HepG2 (cell line): ENCODE results near the gene MVK. TPM values are rescaled to one million over a fixed set of nuclear protein-coding genes. Genes with fewer than 3 reads are reported as not detected.

ENCODE experiments used
- ATAC-seq: fragments of 200-7000 bp; cut with Tn5 transposase; 3 replicates; pipeline ENCODE4 v1.9.1; 2020; ENCODE audit warnings: mild to moderate bottlenecking, moderate library complexity
- BruUV-seq: library from RNA; stranded (reverse); fragments of 400-500 nt; replicated peaks from 2 replicates; lab custom pipeline; 2021; lab: Mats Ljungman, UMichigan
- CTCF ChIA-PET: fragments of 300-600 bp; formaldehyde crosslinking; extraction: SDS; loops from one replicate; lab custom pipeline; 2021; ENCODE audit warnings: low total read pairs, inconsistent platforms, low intra/inter-chr PET ratio; lab: Yijun Ruan, JAX
- POLR2A ChIA-PET: fragments of 350-600 bp; sonication (Branson Sonifier 250); formaldehyde crosslinking; loops from one replicate; lab custom pipeline; 2020; ENCODE audit warnings: antibody characterized with exemption, inconsistent platforms; lab: Yijun Ruan, JAX
- DNase-seq: peaks from one replicate; pipeline ENCODE4 v3.0.0-alpha.2; 2015; ENCODE audit warnings: low spot score
- FAIRE-seq: peaks from 3 replicates; lab custom pipeline; 2011; peaks lifted over from hg19 to GRCh38; lab: Jason Lieb, UNC
- H2AFZ ChIP-seq: one replicate; pipeline ENCODE4 v1.6.1; 2011; ENCODE audit warnings: low read length, inconsistent platforms
- H3K27ac ChIP-seq: fragments of 300-600 bp; 3 replicates; pipeline ENCODE4 v1.8.0; 2011; ENCODE audit warnings: mixed run types, mild to moderate bottlenecking, mixed read lengths, low read length, inconsistent platforms; ENCODE audit not compliant: insufficient read depth; ENCODE audit errors: extremely low read length
- H3K27me3 ChIP-seq, 2 experiments: fragments of 200-600 bp in 1 of 2; 2 replicates in 1 of 2; 3 replicates in 1 of 2; pipeline versions ENCODE4 v1.6.0 to v1.8.0; 2011; ENCODE audit warnings: low read length in 2 of 2, mild to moderate bottlenecking in 2 of 2, moderate library complexity in 2 of 2, inconsistent platforms in 1 of 2; ENCODE audit not compliant: insufficient read depth in 2 of 2, control insufficient read depth in 1 of 2
- H3K36me3 ChIP-seq, 2 experiments: fragments of 200-600 bp in 1 of 2; replicated peaks in 1 of 2; 2 replicates in 1 of 2; 3 replicates in 1 of 2; pipeline versions ENCODE4 v1.5.1 to v1.8.0; 2011; ENCODE audit warnings: low read length in 2 of 2, inconsistent platforms in 1 of 2; ENCODE audit not compliant: insufficient read depth in 2 of 2, control insufficient read depth in 1 of 2
- H3K4me1 ChIP-seq: 2 replicates; pipeline ENCODE4 v1.5.1; 2012; ENCODE audit warnings: low read length, inconsistent platforms; ENCODE audit not compliant: insufficient read depth
- H3K4me2 ChIP-seq: 2 replicates; pipeline ENCODE4 v1.6.0; 2011; ENCODE audit warnings: low read depth, low read length, inconsistent platforms
- H3K4me3 ChIP-seq, 3 experiments: fragments of 200-600 bp in 1 of 3; sonication (generic), shearing (Covaris generic) in 1 of 3; replicated peaks in 1 of 3; 2 replicates each; pipeline ENCODE4 v1.5.1; 2011 to 2016; ENCODE audit warnings: low read length in 3 of 3, inconsistent platforms in 2 of 3, low read depth in 2 of 3, mild to moderate bottlenecking in 2 of 3, control low read depth in 1 of 3, mixed read lengths in 1 of 3; ENCODE audit not compliant: insufficient read depth in 1 of 3
- H3K79me2 ChIP-seq: one replicate; pipeline ENCODE4 v1.6.1; 2011; ENCODE audit warnings: low read length, inconsistent platforms; ENCODE audit not compliant: insufficient read depth
- H3K9ac ChIP-seq: 2 replicates; pipeline ENCODE4 v1.6.0; 2011; ENCODE audit warnings: mild to moderate bottlenecking, low read depth, low read length, inconsistent platforms; ENCODE audit not compliant: insufficient read depth
- H3K9me3 ChIP-seq: 2 replicates; pipeline ENCODE4 v1.5.1; 2012; ENCODE audit warnings: mild to moderate bottlenecking, low read length
- H4K20me1 ChIP-seq: 2 replicates; pipeline ENCODE4 v1.6.0; 2011; ENCODE audit warnings: inconsistent platforms, mild to moderate bottlenecking, low read length, moderate library complexity; ENCODE audit not compliant: insufficient read depth
- IKZF1 ChIP-seq: fragments of 450-650 bp; IDR thresholded peaks from 2 replicates; pipeline ENCODE4 v1.7.1; 2016
- KDM2A ChIP-seq: sonication (generic); formaldehyde crosslinking; IDR thresholded peaks from 2 replicates; pipeline ENCODE4 v1.4.0; 2020; ENCODE audit warnings: low read depth, missing genetic modification reagents, borderline replicate concordance
- KLF6 ChIP-seq: IDR thresholded peaks from 2 replicates; pipeline ENCODE4 v1.8.0; 2016; ENCODE audit warnings: missing biosample characterization, missing genetic modification reagents
- POLR2G ChIP-seq: fragments of 200-400 bp; formaldehyde crosslinking; IDR thresholded peaks from 2 replicates; pipeline ENCODE4 v1.6.1; 2018; ENCODE audit warnings: mild to moderate bottlenecking, low read depth, low read length, moderate library complexity
- ZNF276 ChIP-seq: sonication (generic); formaldehyde crosslinking; IDR thresholded peaks from 2 replicates; pipeline ENCODE4 v1.4.0; 2020; ENCODE audit warnings: mild to moderate bottlenecking, low read depth, missing genetic modification reagents
- ZNF660 ChIP-seq: sonication (generic); formaldehyde crosslinking; IDR thresholded peaks from 2 replicates; pipeline ENCODE4 v1.5.1; 2020; ENCODE audit warnings: mild to moderate bottlenecking, low read depth, missing genetic modification reagents, borderline replicate concordance
- WGBS: methylation state at CpG from one replicate; pipeline ENCODE4 v1.1.6; 2017; ENCODE audit warnings: low lambda C conversion rate; 5-methylcytosine and 5-hydroxymethylcytosine counted together
- in situ Hi-C: cut with HindIII; loops from 2 replicates; pipeline ENCODE4 v1.10.0; 2017; ENCODE audit warnings: low pct_unique_long_range_greater_than_20kb; ENCODE audit not compliant: extremely low pct_ligation_motif_present
- intact Hi-C: fragments of 100-400 bp; cut with micrococcal nuclease; formaldehyde crosslinking; loops from one replicate; pipeline ENCODE4 v1.10.0; 2022; ENCODE audit not compliant: unreplicated experiment
- polyA plus RNA-seq, 8 experiments: library from polyadenylated mRNA; depleted of rRNA in 3 of 8; stranded (reverse) in 7 of 8; unstranded in 1 of 8; fragments of >200 nt; fragmentation: Illumina TruSeq in 4 of 8; extraction: Trizol in 4 of 8; gene quantifications; 2 replicates each; pipeline versions ENCODE4 v1.2.1 to v1.2.3, GENCODE V29; 2011 to 2016; ENCODE audit warnings: low read depth in 4 of 8, missing spikeins in 1 of 8, mixed read lengths in 1 of 8; ENCODE audit not compliant: insufficient read depth in 1 of 8
- total RNA-seq, 5 experiments: library from RNA; depleted of rRNA; stranded (reverse); fragments of >200 nt; fragmentation: Illumina TruSeq; extraction: Trizol; gene quantifications; 2 replicates each; pipeline ENCODE4 v1.2.3, GENCODE V29; 2016; ENCODE audit warnings: low read depth in 1 of 5
- TF ChIP-seq, protein P1 (sequence below): sonication (generic); formaldehyde crosslinking; IDR thresholded peaks from 2 replicates; pipeline ENCODE4 v1.5.0; 2020; ENCODE audit warnings: missing genetic modification reagents, mild to moderate bottlenecking, borderline replicate concordance

MVK gene
- total and polyA plus RNA-seq, 2 of the 13 experiments (the other 11 are each of a cell fraction or from before 2014, with no cell fraction given): 11.6 to 66.9 TPM

- TF ChIP-seq ZNF276 (CRISPR knock-in tag): no peak
- peak; percentile 72; the same call in 1 of the 2 replicates for TF ChIP-seq KDM2A (CRISPR knock-in tag)
Observed at GRCh38 chr12:109553906-109554500, 19.6 kb upstream of the MVK start (continued).

GRCh38 chr12:109554761-109555160 lies 18.8 kb upstream of the MVK start:
- Histone ChIP-seq H2AFZ (no peak overlapping the region), H4K20me1 (no peaks in the 10 kb centered on the region), H3K4me3 (no peak overlapping the region), H3K36me3 (no peaks in the 10 kb centered on the region; a peak in 1 of 5 replicates), H3K4me1 (peaks cover 70% of the 10 kb centered on the region), H3K9me3 (no peaks in the 10 kb centered on the region), H3K79me2 (no peaks in the 10 kb centered on the region), H3K27ac (no peak overlapping the region), H3K27me3 (peaks cover 2 to 23% of the 10 kb centered on the region in 2 experiments), H3K9ac (no peak overlapping the region), H3K4me2 (peak overlapping the region; percentile 4; the same call in 1 of the 2 replicates)
- TSS peak; percentile 28 for BruUV-seq
- CTCF ChIA-PET: no interaction called here
- DNase-seq: no peak
- TF ChIP-seq POLR2G (peak; percentile 48; the same call in 1 of the 2 replicates), ZNF660 (CRISPR knock-in tag) (no peak), IKZF1 (no peak), KLF6 (no peak)
- TF ChIP-seq, protein P1, sequence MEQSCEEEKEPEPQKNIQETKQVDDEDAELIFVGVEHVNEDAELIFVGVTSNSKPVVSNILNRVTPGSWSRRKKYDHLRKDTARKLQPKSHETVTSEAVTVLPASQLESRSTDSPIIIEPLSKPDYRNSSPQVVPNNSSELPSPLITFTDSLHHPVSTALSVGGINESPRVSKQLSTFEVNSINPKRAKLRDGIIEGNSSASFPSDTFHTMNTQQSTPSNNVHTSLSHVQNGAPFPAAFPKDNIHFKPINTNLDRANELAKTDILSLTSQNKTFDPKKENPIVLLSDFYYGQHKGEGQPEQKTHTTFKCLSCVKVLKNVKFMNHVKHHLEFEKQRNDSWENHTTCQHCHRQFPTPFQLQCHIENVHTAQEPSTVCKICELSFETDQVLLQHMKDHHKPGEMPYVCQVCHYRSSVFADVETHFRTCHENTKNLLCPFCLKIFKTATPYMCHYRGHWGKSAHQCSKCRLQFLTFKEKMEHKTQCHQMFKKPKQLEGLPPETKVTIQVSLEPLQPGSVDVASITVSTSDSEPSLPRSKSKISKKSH: no peak
- 41% methylated on average over 6 of the region's 6 CpGs for WGBS
- POLR2A ChIA-PET: interaction anchor here (3.8 kb wide), 1 partner anchor 18 kb away, joined by 18 read pairs; the partner anchor contains the start of genes MMAB and MVK
- no peak for FAIRE-seq
- intact Hi-C loops: no loop called here
- in situ Hi-C loops: no loop called here
- no peak for ATAC-seq
